Caco-2 (cell line): ENCODE measurements around the gene UNC45A. TPM values are rescaled to one million over a fixed set of nuclear protein-coding genes. Genes with fewer than 3 reads are reported as not detected.

Experiments
- BruUV-seq: library from RNA; stranded (reverse); fragments of 400-500 nt; replicated peaks from 2 replicates; lab custom pipeline; 2021; lab: Mats Ljungman, UMichigan
- CTCF ChIA-PET: fragments of 300-600 bp; sonication (Branson Sonifier 250); formaldehyde crosslinking; loops from one replicate; lab custom pipeline; 2022; ENCODE audit warnings: antibody characterized with exemption; lab: Charles Lee
- POLR2A ChIA-PET: fragments of 300-600 bp; sonication (Branson Sonifier 250); formaldehyde crosslinking; loops from one replicate; lab custom pipeline; 2022; ENCODE audit warnings: antibody characterized with exemption; lab: Charles Lee
- DNase-seq, 2 experiments: peaks; one replicate each; pipeline versions ENCODE4 v3.0.0 to v3.0.0-alpha.2; 2020 to 2022
- H3K27me3 ChIP-seq: replicated peaks from 2 replicates; pipeline ENCODE4 v1.6.0; 2011; ENCODE audit warnings: low read length; ENCODE audit not compliant: control insufficient read depth, insufficient read depth
- H3K36me3 ChIP-seq: 2 replicates; pipeline ENCODE4 v1.5.1; 2011; ENCODE audit warnings: low read length; ENCODE audit not compliant: control insufficient read depth, insufficient read depth
- H3K4me1 ChIP-seq: fragments of 250-450 bp; sonication (Bioruptor Pico); 2 replicates; pipeline ENCODE4 v1.5.1; 2020; ENCODE audit warnings: mild to moderate bottlenecking
- H3K4me3 ChIP-seq: 2 replicates; pipeline ENCODE4 v1.5.1; 2011; ENCODE audit warnings: low read depth, mild to moderate bottlenecking, control low read depth, low read length
- H3K9me3 ChIP-seq: fragments of 250-450 bp; sonication (Bioruptor Pico); 2 replicates; pipeline ENCODE4 v1.5.1; 2020; ENCODE audit warnings: mild to moderate bottlenecking, moderate library complexity
- H3K27ac Mint-ChIP-seq: one replicate; pipeline ENCODE4 v1.8.0; 2022; ENCODE audit warnings: mixed read lengths; ENCODE audit not compliant: unreplicated experiment
- H3K27me3 Mint-ChIP-seq: one replicate; pipeline ENCODE4 v1.8.0; 2022; ENCODE audit warnings: mixed read lengths; ENCODE audit not compliant: insufficient read depth, unreplicated experiment
- H3K36me3 Mint-ChIP-seq: one replicate; pipeline ENCODE4 v1.8.0; 2022; ENCODE audit warnings: mild to moderate bottlenecking, mixed read lengths; ENCODE audit not compliant: insufficient read depth, unreplicated experiment
- H3K4me1 Mint-ChIP-seq: one replicate; pipeline ENCODE4 v1.8.0; 2022; ENCODE audit warnings: low read depth, mixed read lengths; ENCODE audit not compliant: unreplicated experiment
- H3K4me3 Mint-ChIP-seq: one replicate; pipeline ENCODE4 v1.8.0; 2022; ENCODE audit warnings: mild to moderate bottlenecking, moderate library complexity, mixed read lengths; ENCODE audit not compliant: unreplicated experiment
- H3K9me3 Mint-ChIP-seq: one replicate; pipeline ENCODE4 v1.8.0; 2022; ENCODE audit warnings: mixed read lengths; ENCODE audit not compliant: unreplicated experiment
- CTCF ChIP-seq, 2 experiments: fragments of 200-600 bp in 1 of 2; IDR thresholded peaks; 1 replicate in 1 of 2; 2 replicates in 1 of 2; pipeline versions ENCODE4 v1.5.1 to v1.8.0; 2011 to 2022; ENCODE audit warnings: antibody characterized with exemption in 1 of 2, control low read depth in 1 of 2, inconsistent platforms in 1 of 2, low read depth in 1 of 2, low read length in 1 of 2, mild to moderate bottlenecking in 1 of 2, moderate library complexity in 1 of 2; ENCODE audit not compliant: insufficient read depth in 1 of 2, severe bottlenecking in 1 of 2, unreplicated experiment in 1 of 2
- intact Hi-C: fragments of 100-400 bp; cut with micrococcal nuclease; formaldehyde crosslinking; loops from one replicate; pipeline ENCODE4 v1.10.0; 2022; ENCODE audit not compliant: unreplicated experiment
- total RNA-seq: library from RNA; stranded (reverse); gene quantifications from 2 replicates; pipeline ENCODE4 v1.2.3, GENCODE V29; 2022

Gene UNC45A
- total RNA-seq, 1 experiment from 2014 or later, result 62.6 TPM

GRCh38 chr15:90934256-90934948 lies 683 bp upstream of the UNC45A start:
- peak; percentile 73 to 93 for TF ChIP-seq CTCF (IDR thresholded peaks at IDR 0.05; ENCODE audit: insufficient read depth in 1 of 2, low read depth in 1 of 2, low read length in 1 of 2, severe bottlenecking in 1 of 2, unreplicated experiment in 1 of 2)
- DNase-seq, result peak; percentile 89 to 92
- peak overlapping the region; percentile 89 for H3K4me3 ChIP-seq
- peaks cover 37% of the 10 kb centered on the region for H3K36me3 Mint-ChIP-seq
- no TSS peak for BruUV-seq
- H3K4me3 Mint-ChIP-seq, result peak overlapping the region; percentile 87
- peaks cover 22% of the 10 kb centered on the region for H3K4me1 Mint-ChIP-seq
- no peaks in the 10 kb centered on the region for H3K9me3 ChIP-seq
- POLR2A ChIA-PET, result interaction anchor here (0.6 to 1.9 kb wide), 4 partner anchors 20 to 312 kb away, joined by 3 to 24 read pairs (median 10); partner anchors contain the start of genes BLM, MAN2A2 and RCCD1
- CTCF ChIA-PET, result interaction anchor here (0.5 to 2.4 kb wide), 20 partner anchors 9 to 1236 kb away, joined by 3 to 22 read pairs (median 5); partner anchors contain the start of genes BLM, MAN2A2, PRC1 and RCCD1
- H3K4me1 ChIP-seq, result peaks cover 16% of the 10 kb centered on the region
- H3K27me3 Mint-ChIP-seq, result no peaks in the 10 kb centered on the region
- peak overlapping the region; percentile 62 for H3K27ac Mint-ChIP-seq
- no peaks in the 10 kb centered on the region for H3K9me3 Mint-ChIP-seq
- no peaks in the 10 kb centered on the region for H3K36me3 ChIP-seq
- no peaks in the 10 kb centered on the region; the same call in 1 of the 2 replicates for H3K27me3 ChIP-seq
- intact Hi-C loops, result loop anchor here (1.0 to 10.0 kb wide), 5 partner anchors 20 to 340 kb away; partner anchors contain the start of gene RCCD1

GRCh38 chr15:90936823-90937222 lies 1.7 kb downstream of the UNC45A start:
- peaks cover 3% of the 10 kb centered on the region; the same call in 1 of the 2 replicates for H3K4me1 ChIP-seq
- H3K4me3 ChIP-seq, result no peak overlapping the region
- ChIA-PET POLR2A (interaction anchor here (0.8 kb wide), 1 partner anchor 18 kb away, joined by 3 read pairs; the partner anchor contains the start of gene RCCD1), CTCF (interaction anchor here (0.6 kb wide), 1 partner anchor 31 kb away, joined by 3 read pairs; no protein-coding TSS in a partner anchor)
- Mint-ChIP-seq H3K4me3 (peak overlapping the region; percentile 87), H3K27me3 (no peaks in the 10 kb centered on the region), H3K36me3 (peaks cover 51% of the 10 kb centered on the region), H3K9me3 (no peaks in the 10 kb centered on the region), H3K4me1 (peaks cover 16% of the 10 kb centered on the region), H3K27ac (no peak overlapping the region)
- no peaks in the 10 kb centered on the region; the same call in 1 of the 2 replicates for H3K27me3 ChIP-seq
- intact Hi-C loops, result loop anchor here (10.0 kb wide), 1 partner anchor 338 kb away; no protein-coding TSS in a partner anchor
- no peak for DNase-seq
- no TSS peak for BruUV-seq
- no peaks in the 10 kb centered on the region for H3K9me3 ChIP-seq
- H3K36me3 ChIP-seq, result peaks cover 2% of the 10 kb centered on the region; the same call in 1 of the 2 replicates
- TF ChIP-seq CTCF (IDR thresholded peaks at IDR 0.05; ENCODE audit: insufficient read depth in 1 of 2, low read depth in 1 of 2, low read length in 1 of 2, severe bottlenecking in 1 of 2, unreplicated experiment in 1 of 2), result no peak

GRCh38 chr15:90938261-90938660 lies 3.2 kb downstream of the UNC45A start:
- Histone ChIP-seq H3K4me3 (no peak overlapping the region), H3K36me3 (peaks cover 2% of the 10 kb centered on the region; the same call in 1 of the 2 replicates), H3K4me1 (0 out of 2 replicates have a peak, but pooled peaks cover 3% of the 10 kb centered on the region), H3K27me3 (no peaks in the 10 kb centered on the region; the same call in 1 of the 2 replicates), H3K9me3 (no peaks in the 10 kb centered on the region)
- TF ChIP-seq CTCF (IDR thresholded peaks at IDR 0.05; ENCODE audit: insufficient read depth in 1 of 2, low read depth in 1 of 2, low read length in 1 of 2, severe bottlenecking in 1 of 2, unreplicated experiment in 1 of 2), result no peak
- H3K4me3 Mint-ChIP-seq, result no peak overlapping the region
- CTCF ChIA-PET, result no interaction called here
- H3K36me3 Mint-ChIP-seq, result peaks cover 64% of the 10 kb centered on the region
- no peaks in the 10 kb centered on the region for H3K27me3 Mint-ChIP-seq
- intact Hi-C loops, result loop anchor here (10.0 kb wide), 1 partner anchor 337 kb away; no protein-coding TSS in a partner anchor
- POLR2A ChIA-PET, result no interaction called here
- no TSS peak for BruUV-seq
- H3K4me1 Mint-ChIP-seq, result peaks cover 16% of the 10 kb centered on the region
- no peak for DNase-seq
- H3K27ac Mint-ChIP-seq, result no peak overlapping the region
- H3K9me3 Mint-ChIP-seq, result no peaks in the 10 kb centered on the region
